Panc1 (cell line): ENCODE data around the gene SLC36A3.

ENCODE experiments used
- SIN3A ChIP-seq: IDR thresholded peaks from 2 replicates; pipeline ENCODE4 v1.6.1; 2012; ENCODE audit warnings: low read depth, mild to moderate bottlenecking, low read length, moderate library complexity, borderline replicate concordance; ENCODE audit not compliant: insufficient read depth
- TF ChIP-seq, protein P1 (sequence below): fragments of 450-650 bp; IDR thresholded peaks from 2 replicates; pipeline ENCODE4 v1.5.1; 2017; ENCODE audit warnings: mild to moderate bottlenecking
- TF ChIP-seq, protein P2 (sequence below), 2 experiments: IDR thresholded peaks; 2 replicates each; pipeline ENCODE4 v1.6.1; 2011 to 2012; ENCODE audit warnings: low read depth in 2 of 2, control low read depth in 1 of 2, low read length in 1 of 2, mild to moderate bottlenecking in 1 of 2, moderate library complexity in 1 of 2; ENCODE audit not compliant: insufficient read depth in 1 of 2

DNA sequence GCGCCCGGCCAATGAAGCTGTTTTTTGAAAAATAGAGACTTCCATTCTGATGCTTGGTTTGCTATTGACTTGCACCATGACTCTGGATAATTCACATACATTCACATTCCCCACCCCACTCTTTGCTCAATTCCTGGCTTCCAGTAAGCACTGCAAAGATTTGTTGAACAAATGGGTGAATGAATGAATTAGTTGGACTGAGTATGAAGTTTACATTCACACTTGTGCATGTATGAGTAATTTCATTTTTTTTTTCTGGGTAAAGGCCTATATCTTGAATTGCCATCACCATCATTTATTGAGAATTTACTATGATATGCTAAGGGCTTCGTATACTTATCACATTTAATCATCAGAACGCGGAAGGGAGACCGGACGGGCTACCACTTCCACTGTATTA is 65.9 kb downstream of the SLC36A3 start:
- TF ChIP-seq, protein P1, sequence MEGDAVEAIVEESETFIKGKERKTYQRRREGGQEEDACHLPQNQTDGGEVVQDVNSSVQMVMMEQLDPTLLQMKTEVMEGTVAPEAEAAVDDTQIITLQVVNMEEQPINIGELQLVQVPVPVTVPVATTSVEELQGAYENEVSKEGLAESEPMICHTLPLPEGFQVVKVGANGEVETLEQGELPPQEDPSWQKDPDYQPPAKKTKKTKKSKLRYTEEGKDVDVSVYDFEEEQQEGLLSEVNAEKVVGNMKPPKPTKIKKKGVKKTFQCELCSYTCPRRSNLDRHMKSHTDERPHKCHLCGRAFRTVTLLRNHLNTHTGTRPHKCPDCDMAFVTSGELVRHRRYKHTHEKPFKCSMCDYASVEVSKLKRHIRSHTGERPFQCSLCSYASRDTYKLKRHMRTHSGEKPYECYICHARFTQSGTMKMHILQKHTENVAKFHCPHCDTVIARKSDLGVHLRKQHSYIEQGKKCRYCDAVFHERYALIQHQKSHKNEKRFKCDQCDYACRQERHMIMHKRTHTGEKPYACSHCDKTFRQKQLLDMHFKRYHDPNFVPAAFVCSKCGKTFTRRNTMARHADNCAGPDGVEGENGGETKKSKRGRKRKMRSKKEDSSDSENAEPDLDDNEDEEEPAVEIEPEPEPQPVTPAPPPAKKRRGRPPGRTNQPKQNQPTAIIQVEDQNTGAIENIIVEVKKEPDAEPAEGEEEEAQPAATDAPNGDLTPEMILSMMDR: no peak
- TF ChIP-seq, protein P2, sequence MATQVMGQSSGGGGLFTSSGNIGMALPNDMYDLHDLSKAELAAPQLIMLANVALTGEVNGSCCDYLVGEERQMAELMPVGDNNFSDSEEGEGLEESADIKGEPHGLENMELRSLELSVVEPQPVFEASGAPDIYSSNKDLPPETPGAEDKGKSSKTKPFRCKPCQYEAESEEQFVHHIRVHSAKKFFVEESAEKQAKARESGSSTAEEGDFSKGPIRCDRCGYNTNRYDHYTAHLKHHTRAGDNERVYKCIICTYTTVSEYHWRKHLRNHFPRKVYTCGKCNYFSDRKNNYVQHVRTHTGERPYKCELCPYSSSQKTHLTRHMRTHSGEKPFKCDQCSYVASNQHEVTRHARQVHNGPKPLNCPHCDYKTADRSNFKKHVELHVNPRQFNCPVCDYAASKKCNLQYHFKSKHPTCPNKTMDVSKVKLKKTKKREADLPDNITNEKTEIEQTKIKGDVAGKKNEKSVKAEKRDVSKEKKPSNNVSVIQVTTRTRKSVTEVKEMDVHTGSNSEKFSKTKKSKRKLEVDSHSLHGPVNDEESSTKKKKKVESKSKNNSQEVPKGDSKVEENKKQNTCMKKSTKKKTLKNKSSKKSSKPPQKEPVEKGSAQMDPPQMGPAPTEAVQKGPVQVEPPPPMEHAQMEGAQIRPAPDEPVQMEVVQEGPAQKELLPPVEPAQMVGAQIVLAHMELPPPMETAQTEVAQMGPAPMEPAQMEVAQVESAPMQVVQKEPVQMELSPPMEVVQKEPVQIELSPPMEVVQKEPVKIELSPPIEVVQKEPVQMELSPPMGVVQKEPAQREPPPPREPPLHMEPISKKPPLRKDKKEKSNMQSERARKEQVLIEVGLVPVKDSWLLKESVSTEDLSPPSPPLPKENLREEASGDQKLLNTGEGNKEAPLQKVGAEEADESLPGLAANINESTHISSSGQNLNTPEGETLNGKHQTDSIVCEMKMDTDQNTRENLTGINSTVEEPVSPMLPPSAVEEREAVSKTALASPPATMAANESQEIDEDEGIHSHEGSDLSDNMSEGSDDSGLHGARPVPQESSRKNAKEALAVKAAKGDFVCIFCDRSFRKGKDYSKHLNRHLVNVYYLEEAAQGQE (IDR thresholded peaks at IDR 0.05; ENCODE audit: insufficient read depth in 1 of 2, low read depth in 2 of 2, low read length in 1 of 2): no peak
- TF ChIP-seq SIN3A: no peak
